HepG2 (cell line): ENCODE data around the gene PAX4.

ENCODE experiments used
- EP300 ChIP-seq, 3 experiments: sonication (generic) in 1 of 3; formaldehyde crosslinking in 1 of 3; IDR thresholded peaks; 2 replicates each; pipeline versions ENCODE4 v1.5.1 to v1.6.1; 2011 to 2020; ENCODE audit warnings: low read depth in 2 of 3, low read length in 2 of 3, borderline replicate concordance in 1 of 3, improper control_type of control experiment in 1 of 3, mild to moderate bottlenecking in 1 of 3, missing genetic modification reagents in 1 of 3, moderate library complexity in 1 of 3
- SMAD1 ChIP-seq: sonication (generic); formaldehyde crosslinking; IDR thresholded peaks from 2 replicates; pipeline ENCODE4 v1.4.0; 2020; ENCODE audit warnings: missing genetic modification reagents, low read depth, mild to moderate bottlenecking, borderline replicate concordance

DNA sequence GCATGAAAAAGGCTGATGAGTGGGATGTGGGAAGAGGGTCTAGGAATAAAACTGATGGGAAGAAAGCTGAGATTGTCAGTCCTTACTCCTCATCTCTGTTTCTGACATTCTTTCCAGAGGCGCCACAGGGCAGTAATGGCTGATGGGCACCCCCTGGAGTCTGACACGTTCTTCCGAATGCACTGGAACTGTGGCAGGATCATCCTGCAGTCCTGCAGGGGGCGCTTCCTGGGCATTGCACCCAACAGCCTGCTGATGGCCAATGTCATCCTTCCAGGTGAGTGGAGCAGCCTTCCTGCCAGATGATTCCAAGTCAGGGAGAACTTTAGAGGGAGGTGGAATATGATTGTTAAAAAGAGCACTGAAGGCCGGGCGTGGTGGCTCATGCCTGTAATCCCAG is 19.6 kb downstream of the PAX4 start:
- TF ChIP-seq EP300 (IDR thresholded peaks at IDR 0.05; ENCODE audit: low read depth in 2 of 2, low read length in 2 of 2) (no peak), EP300 (CRISPR knock-in tag; IDR thresholded peaks at IDR 0.05; ENCODE audit: borderline replicate concordance) (no peak), SMAD1 (no peak)
